Endodermal cell (in vitro differentiated cells): Measurements from ENCODE around the gene WFDC8. TPM values are rescaled to one million over a fixed set of nuclear protein-coding genes. Genes with fewer than 3 reads are reported as not detected.

ENCODE experiments used
- DNase-seq: peaks from one replicate; pipeline ENCODE4 v3.0.0-alpha.2; 2017
- H3K27ac ChIP-seq: 2 replicates; pipeline ENCODE4 v1.5.1; 2013; ENCODE audit warnings: mild to moderate bottlenecking, low read depth, low read length, moderate library complexity
- H3K27me3 ChIP-seq: 2 replicates; pipeline ENCODE4 v1.6.1; 2013; ENCODE audit warnings: mild to moderate bottlenecking, low read length, moderate library complexity; ENCODE audit not compliant: insufficient read depth, control insufficient read depth, poor library complexity, severe bottlenecking
- H3K36me3 ChIP-seq: 2 replicates; pipeline ENCODE4 v1.7.0; 2013; ENCODE audit warnings: mild to moderate bottlenecking, low read length, moderate library complexity; ENCODE audit not compliant: control insufficient read depth, insufficient read depth
- H3K4me1 ChIP-seq: one replicate; pipeline ENCODE4 v1.7.0; 2013; ENCODE audit warnings: low read length; ENCODE audit not compliant: control insufficient read depth, insufficient read depth
- H3K4me3 ChIP-seq: 2 replicates; pipeline ENCODE4 v1.5.1; 2013; ENCODE audit warnings: mild to moderate bottlenecking, low read length, moderate library complexity
- H3K9ac ChIP-seq: 2 replicates; pipeline ENCODE4 v1.6.1; 2013; ENCODE audit warnings: mild to moderate bottlenecking, low read length, moderate library complexity; ENCODE audit not compliant: poor library complexity, severe bottlenecking; ENCODE audit errors: extremely low read depth
- H3K9me3 ChIP-seq: 2 replicates; pipeline ENCODE4 v1.6.1; 2013; ENCODE audit warnings: mild to moderate bottlenecking, low read length, moderate library complexity; ENCODE audit not compliant: control insufficient read depth
- H3K27ac Mint-ChIP-seq: 2 replicates; pipeline ENCODE4 v1.8.0; 2020; ENCODE audit warnings: mixed read lengths
- H3K27me3 Mint-ChIP-seq: 2 replicates; pipeline ENCODE4 v1.8.0; 2021; ENCODE audit warnings: mild to moderate bottlenecking, mixed read lengths; ENCODE audit not compliant: insufficient read depth
- H3K36me3 Mint-ChIP-seq: 2 replicates; pipeline ENCODE4 v1.8.0; 2020; ENCODE audit warnings: low read depth, mixed read lengths
- H3K4me1 Mint-ChIP-seq: 2 replicates; pipeline ENCODE4 v1.8.0; 2020; ENCODE audit warnings: mixed read lengths
- H3K4me3 Mint-ChIP-seq: 2 replicates; pipeline ENCODE4 v1.8.0; 2020; ENCODE audit warnings: mild to moderate bottlenecking, moderate library complexity, mixed read lengths
- H3K9me3 Mint-ChIP-seq: 2 replicates; pipeline ENCODE4 v1.8.0; 2020; ENCODE audit warnings: mild to moderate bottlenecking, mixed read lengths
- CTCF ChIP-seq: fragments of 200-600 bp; sonication (generic); conservative IDR thresholded peaks from 2 replicates; pipeline ENCODE4 v1.5.0; 2021; ENCODE audit warnings: antibody characterized with exemption, mild to moderate bottlenecking
- WGBS, 2 experiments: methylation state at CpG; one replicate each; pipeline versions ENCODE4 v1.1.5 to v1.1.7; 2013; ENCODE audit warnings: missing lambda C conversion rate in 2 of 2, mixed read lengths in 1 of 2; ENCODE audit not compliant: insufficient coverage in 1 of 2, insufficient read length in 1 of 2; 5-methylcytosine and 5-hydroxymethylcytosine counted together
- total RNA-seq, 2 donors: library from RNA; stranded (reverse); fragmentation: NEBNext Ultra II Directional in 1 of 2; extraction: Animal tissue kit (Norgen Biotek cat#: 25700) in 1 of 2; gene quantifications; 2 replicates in 1 of 2; 3 replicates in 1 of 2; pipeline ENCODE4 v1.2.1, GENCODE V29; 2021

WFDC8 gene
- total RNA-seq, 2 donors from 2014 or later = not detected

- Histone ChIP-seq H3K27me3 (peaks cover 63% of the 10 kb centered on the region), H3K4me3 (no peak within 1 kb of the TSS), H3K9me3 (no peaks in the 10 kb centered on the region), H3K27ac (no peak within 1 kb of the TSS), H3K9ac (no peak within 1 kb of the TSS), H3K36me3 (no peaks in the 10 kb centered on the region), H3K4me1 (no peaks in the 10 kb centered on the region)
- Mint-ChIP-seq H3K27ac (no peak within 1 kb of the TSS), H3K4me1 (peaks cover 9% of the 10 kb centered on the region), H3K9me3 (no peaks in the 10 kb centered on the region), H3K36me3 (no peaks in the 10 kb centered on the region), H3K4me3 (no peak within 1 kb of the TSS), H3K27me3 (peaks cover 58% of the 10 kb centered on the region)
- no peak for TF ChIP-seq CTCF
- WGBS, 2 experiments = 71 to 75% methylated on average over 2 to 5 of the region's 5 CpGs
- peak; percentile 50 for DNase-seq
These were observed 63.8 kb downstream of the WFDC8 start, which contains the start of gene SPINT3 for GRCh38 chr20:45515147-45515913. Gene SPINT3, minus strand, starts transcription at chr20:45515622. Its CDS starts 14 bp downstream, at chr20:45515608.

GRCh38 chr20:45510242-45510862 is 68.7 kb downstream of the WFDC8 start:
- Histone ChIP-seq H3K9me3 (peaks cover 20% of the 10 kb centered on the region), H3K36me3 (no peaks in the 10 kb centered on the region), H3K4me3 (no peak overlapping the region), H3K4me1 (peaks cover 7% of the 10 kb centered on the region), H3K27ac (no peak overlapping the region), H3K9ac (no peak overlapping the region), H3K27me3 (peaks cover 89% of the 10 kb centered on the region)
- TF ChIP-seq CTCF = no peak
- no peak overlapping the region for H3K4me3 Mint-ChIP-seq
- H3K27ac Mint-ChIP-seq = no peak overlapping the region
- 80 to 98% methylated on average over 1 to 5 of the region's 5 CpGs for WGBS, 2 experiments
- peaks cover 7% of the 10 kb centered on the region for H3K36me3 Mint-ChIP-seq
- H3K9me3 Mint-ChIP-seq = peaks cover 23% of the 10 kb centered on the region
- H3K4me1 Mint-ChIP-seq = peaks cover 21% of the 10 kb centered on the region
- H3K27me3 Mint-ChIP-seq = peaks cover 87% of the 10 kb centered on the region
- no peak for DNase-seq

- peak; percentile 59 for DNase-seq
- no peak for TF ChIP-seq CTCF
- no peak overlapping the region for H3K27ac ChIP-seq
- Mint-ChIP-seq H3K27ac (no peak overlapping the region), H3K36me3 (peaks cover 7% of the 10 kb centered on the region), H3K27me3 (peaks cover 85% of the 10 kb centered on the region), H3K4me3 (no peak overlapping the region), H3K4me1 (peaks cover 21% of the 10 kb centered on the region), H3K9me3 (peaks cover 23% of the 10 kb centered on the region)
- H3K4me3 ChIP-seq = no peak overlapping the region
- no peak overlapping the region for H3K9ac ChIP-seq
- peaks cover 86% of the 10 kb centered on the region for H3K27me3 ChIP-seq
- peaks cover 7% of the 10 kb centered on the region for H3K4me1 ChIP-seq
- H3K36me3 ChIP-seq = no peaks in the 10 kb centered on the region
- WGBS, 2 experiments = 57 to 63% methylated on average over 4 of the region's 4 CpGs
- peaks cover 20% of the 10 kb centered on the region for H3K9me3 ChIP-seq
These were observed 70.0 kb downstream of the WFDC8 start for GRCh38 chr20:45509091-45509490.
